HepG2 (cell line): ENCODE measurements around the gene SCGB1D4. TPM values are rescaled to one million over a fixed set of nuclear protein-coding genes. Genes with fewer than 3 reads are reported as not detected.

Experiments used
- CBX5 ChIP-seq: sonication (generic); formaldehyde crosslinking; IDR thresholded peaks from 2 replicates; pipeline ENCODE4 v1.4.0; 2020; ENCODE audit warnings: missing genetic modification reagents, borderline replicate concordance
- DRAP1 ChIP-seq: IDR thresholded peaks from 2 replicates; pipeline ENCODE4 v1.6.1; 2016; ENCODE audit warnings: missing genetic modification reagents, missing compliant biosample characterization
- ETV5 ChIP-seq: IDR thresholded peaks from 2 replicates; pipeline ENCODE4 v1.6.1; 2018; ENCODE audit warnings: missing biosample characterization, missing genetic modification reagents, inconsistent platforms, borderline replicate concordance
- FOSL1 ChIP-seq: sonication (generic); formaldehyde crosslinking; IDR thresholded peaks from 2 replicates; pipeline ENCODE4 v1.9.0; 2021; ENCODE audit warnings: missing genetic modification reagents, borderline replicate concordance
- FOXA3 ChIP-seq: IDR thresholded peaks from 2 replicates; pipeline ENCODE4 v1.6.1; 2016; ENCODE audit warnings: missing genetic modification reagents, missing compliant biosample characterization
- GABPB1 ChIP-seq: IDR thresholded peaks from 2 replicates; pipeline ENCODE4 v1.6.1; 2016; ENCODE audit warnings: mild to moderate bottlenecking, missing genetic modification reagents, moderate library complexity, missing compliant biosample characterization
- GATAD2A ChIP-seq: IDR thresholded peaks from 2 replicates; pipeline ENCODE4 v1.6.1; 2016
- GRHL1 ChIP-seq: sonication (generic); formaldehyde crosslinking; conservative IDR thresholded peaks from 2 replicates; pipeline ENCODE4 v1.8.0; 2022; ENCODE audit warnings: missing genetic modification reagents
- HMG20A ChIP-seq: IDR thresholded peaks from 2 replicates; pipeline ENCODE4 v1.6.1; 2016; ENCODE audit warnings: borderline replicate concordance
- KDM2A ChIP-seq: sonication (generic); formaldehyde crosslinking; IDR thresholded peaks from 2 replicates; pipeline ENCODE4 v1.4.0; 2020; ENCODE audit warnings: low read depth, missing genetic modification reagents, borderline replicate concordance
- MED8 ChIP-seq: sonication (generic); formaldehyde crosslinking; IDR thresholded peaks from 2 replicates; pipeline ENCODE4 v1.8.1; 2023; ENCODE audit warnings: mild to moderate bottlenecking, missing genetic modification reagents; ENCODE audit not compliant: insufficient replicate concordance
- MYNN ChIP-seq: sonication (generic); formaldehyde crosslinking; IDR thresholded peaks from 2 replicates; pipeline ENCODE4 v1.4.0; 2020; ENCODE audit warnings: mild to moderate bottlenecking, low read depth, missing genetic modification reagents
- NCOA2 ChIP-seq: sonication (generic); formaldehyde crosslinking; IDR thresholded peaks from 2 replicates; pipeline ENCODE4 v1.8.0; 2022; ENCODE audit warnings: inconsistent platforms
- PCBP2 ChIP-seq: fragments of 200-400 bp; formaldehyde crosslinking; optimal IDR thresholded peaks from 2 replicates; pipeline ENCODE3; 2018; ENCODE audit warnings: low read length, low read depth; ENCODE audit not compliant: poor library complexity, severe bottlenecking
- RCOR2 ChIP-seq: IDR thresholded peaks from 2 replicates; pipeline ENCODE4 v1.6.1; 2016; ENCODE audit warnings: missing biosample characterization, missing genetic modification reagents
- SOX5 ChIP-seq: IDR thresholded peaks from 2 replicates; pipeline ENCODE4 v1.6.1; 2016; ENCODE audit warnings: borderline replicate concordance
- SYNCRIP ChIP-seq: fragments of 200-400 bp; formaldehyde crosslinking; IDR thresholded peaks from 2 replicates; pipeline ENCODE4 v1.6.1; 2018; ENCODE audit warnings: mild to moderate bottlenecking, low read depth, low read length; ENCODE audit not compliant: insufficient read depth
- TBX2 ChIP-seq: sonication (generic); formaldehyde crosslinking; IDR thresholded peaks from 2 replicates; pipeline ENCODE4 v1.5.0; 2020; ENCODE audit warnings: missing genetic modification reagents, mild to moderate bottlenecking, borderline replicate concordance
- TFAP4 ChIP-seq: sonication (generic); IDR thresholded peaks from 2 replicates; pipeline ENCODE4 v1.6.1; 2016; ENCODE audit warnings: low read depth, borderline replicate concordance
- ZNF264 ChIP-seq: sonication (generic); formaldehyde crosslinking; IDR thresholded peaks from 2 replicates; pipeline ENCODE4 v1.4.0; 2020; ENCODE audit warnings: missing genetic modification reagents
- ZNF335 ChIP-seq: sonication (generic); formaldehyde crosslinking; IDR thresholded peaks from 2 replicates; pipeline ENCODE4 v1.4.0; 2020; ENCODE audit warnings: missing genetic modification reagents
- ZNF501 ChIP-seq: sonication (generic); formaldehyde crosslinking; IDR thresholded peaks from 2 replicates; pipeline ENCODE4 v1.5.1; 2020; ENCODE audit warnings: mild to moderate bottlenecking, moderate library complexity, missing genetic modification reagents
- ZNF644 ChIP-seq: IDR thresholded peaks from 2 replicates; pipeline ENCODE4 v1.6.1; 2016; ENCODE audit warnings: low read depth
- ZNF883 ChIP-seq: sonication (generic); formaldehyde crosslinking; IDR thresholded peaks from 2 replicates; pipeline ENCODE4 v1.5.1; 2020; ENCODE audit warnings: mild to moderate bottlenecking, missing genetic modification reagents; ENCODE audit errors: not compliant biosample characterization
- polyA plus RNA-seq, 8 experiments: library from polyadenylated mRNA; depleted of rRNA in 3 of 8; stranded (reverse) in 7 of 8; unstranded in 1 of 8; fragments of >200 nt; fragmentation: Illumina TruSeq in 4 of 8; extraction: Trizol in 4 of 8; gene quantifications; 2 replicates each; pipeline versions ENCODE4 v1.2.1 to v1.2.3, GENCODE V29; 2011 to 2016; ENCODE audit warnings: low read depth in 4 of 8, missing spikeins in 1 of 8, mixed read lengths in 1 of 8; ENCODE audit not compliant: insufficient read depth in 1 of 8
- total RNA-seq, 5 experiments: library from RNA; depleted of rRNA; stranded (reverse); fragments of >200 nt; fragmentation: Illumina TruSeq; extraction: Trizol; gene quantifications; 2 replicates each; pipeline ENCODE4 v1.2.3, GENCODE V29; 2016; ENCODE audit warnings: low read depth in 1 of 5
- TF ChIP-seq, protein P1 (sequence below): sonication (generic); formaldehyde crosslinking; IDR thresholded peaks from 2 replicates; pipeline ENCODE4 v1.5.1; 2020; ENCODE audit warnings: missing genetic modification reagents, mild to moderate bottlenecking, borderline replicate concordance
- TF ChIP-seq, protein P2 (sequence below), 2 experiments: fragments of 450-650 bp in 1 of 2; sonication (generic) in 1 of 2; formaldehyde crosslinking; IDR thresholded peaks; 2 replicates each; pipeline versions ENCODE4 v1.5.0 to v1.8.0; 2020 to 2022; ENCODE audit warnings: mild to moderate bottlenecking in 1 of 2, missing genetic modification reagents in 1 of 2

The SCGB1D4 gene
- total and polyA plus RNA-seq, 2 of the 13 experiments (the other 11 are each of a cell fraction or from before 2014, with no cell fraction given) = not detected

DNA sequence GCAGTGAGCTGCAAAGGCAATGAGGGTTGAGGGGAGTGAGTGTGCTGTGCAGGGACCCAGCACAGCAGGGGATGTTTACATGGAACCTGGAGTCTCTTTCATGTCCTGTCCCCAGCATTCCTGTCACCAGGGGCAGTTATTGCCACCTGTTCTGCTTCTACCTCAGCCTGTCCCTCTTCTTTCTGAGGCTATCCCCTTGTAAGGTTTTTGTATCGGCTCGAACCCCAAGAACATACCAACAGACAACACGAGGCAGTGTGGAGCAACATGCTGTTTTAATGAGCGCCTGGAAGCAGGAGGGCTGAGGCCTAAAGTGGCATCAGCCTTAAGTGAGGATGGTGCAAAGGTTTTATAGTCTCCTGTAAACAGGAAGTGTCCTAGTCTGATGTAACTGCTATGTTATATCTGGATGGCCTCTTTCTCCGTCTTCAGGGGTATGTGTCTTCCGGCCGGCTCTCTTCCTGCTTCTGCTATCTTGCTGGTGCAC is 25.0 kb downstream of the SCGB1D4 start (continued):
- peak; percentile 52; the same call in 1 of the 2 replicates for TF ChIP-seq TFAP4
- TF ChIP-seq ZNF335 (CRISPR knock-in tag) = no peak
- TF ChIP-seq ETV5 = peak; percentile 4; the same call in 1 of the 2 replicates
- TF ChIP-seq FOXA3 (CRISPR knock-in tag) = peak; percentile 88
- no peak for TF ChIP-seq FOSL1 (CRISPR knock-in tag)
- TF ChIP-seq DRAP1 (CRISPR knock-in tag) = no peak
- TF ChIP-seq ZNF264 (CRISPR knock-in tag) = 0 out of 2 replicates have a peak, but pooled peaks have one; percentile 20
- TF ChIP-seq, protein P1, sequence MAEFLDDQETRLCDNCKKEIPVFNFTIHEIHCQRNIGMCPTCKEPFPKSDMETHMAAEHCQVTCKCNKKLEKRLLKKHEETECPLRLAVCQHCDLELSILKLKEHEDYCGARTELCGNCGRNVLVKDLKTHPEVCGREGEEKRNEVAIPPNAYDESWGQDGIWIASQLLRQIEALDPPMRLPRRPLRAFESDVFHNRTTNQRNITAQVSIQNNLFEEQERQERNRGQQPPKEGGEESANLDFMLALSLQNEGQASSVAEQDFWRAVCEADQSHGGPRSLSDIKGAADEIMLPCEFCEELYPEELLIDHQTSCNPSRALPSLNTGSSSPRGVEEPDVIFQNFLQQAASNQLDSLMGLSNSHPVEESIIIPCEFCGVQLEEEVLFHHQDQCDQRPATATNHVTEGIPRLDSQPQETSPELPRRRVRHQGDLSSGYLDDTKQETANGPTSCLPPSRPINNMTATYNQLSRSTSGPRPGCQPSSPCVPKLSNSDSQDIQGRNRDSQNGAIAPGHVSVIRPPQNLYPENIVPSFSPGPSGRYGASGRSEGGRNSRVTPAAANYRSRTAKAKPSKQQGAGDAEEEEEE (CRISPR knock-in tag) = 0 out of 2 replicates have a peak, but pooled peaks have one; percentile 58
- no peak for TF ChIP-seq ZNF883 (CRISPR knock-in tag)
- TF ChIP-seq PCBP2 = no peak
- TF ChIP-seq MYNN (CRISPR knock-in tag) = no peak
- TF ChIP-seq, protein P2, sequence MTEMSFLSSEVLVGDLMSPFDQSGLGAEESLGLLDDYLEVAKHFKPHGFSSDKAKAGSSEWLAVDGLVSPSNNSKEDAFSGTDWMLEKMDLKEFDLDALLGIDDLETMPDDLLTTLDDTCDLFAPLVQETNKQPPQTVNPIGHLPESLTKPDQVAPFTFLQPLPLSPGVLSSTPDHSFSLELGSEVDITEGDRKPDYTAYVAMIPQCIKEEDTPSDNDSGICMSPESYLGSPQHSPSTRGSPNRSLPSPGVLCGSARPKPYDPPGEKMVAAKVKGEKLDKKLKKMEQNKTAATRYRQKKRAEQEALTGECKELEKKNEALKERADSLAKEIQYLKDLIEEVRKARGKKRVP (CRISPR knock-in tag; IDR thresholded peaks at IDR 0.05) = peak in 1 of 2 experiments; percentile 90; a peak in 2 of 4 replicates
- TF ChIP-seq SYNCRIP = no peak
- TF ChIP-seq NCOA2 (CRISPR knock-in tag) = peak; percentile 43; the same call in 1 of the 2 replicates
- TF ChIP-seq ZNF501 (CRISPR knock-in tag) = peak; percentile 50; the same call in 1 of the 2 replicates
- TF ChIP-seq CBX5 = peak; percentile 31; the same call in 1 of the 2 replicates
- no peak for TF ChIP-seq GRHL1
- TF ChIP-seq GABPB1 (CRISPR knock-in tag) = peak; percentile 69
- TF ChIP-seq TBX2 = no peak
- TF ChIP-seq KDM2A (CRISPR knock-in tag) = peak; percentile 42; the same call in 1 of the 2 replicates
- 0 out of 2 replicates have a peak, but pooled peaks have one; percentile 26 for TF ChIP-seq HMG20A
- 0 out of 2 replicates have a peak, but pooled peaks have one; percentile 48 for TF ChIP-seq RCOR2 (CRISPR knock-in tag)
- no peak for TF ChIP-seq MED8 (CRISPR knock-in tag)
- TF ChIP-seq GATAD2A = peak; percentile 59
- peak; percentile 42; the same call in 1 of the 2 replicates for TF ChIP-seq SOX5 (CRISPR knock-in tag)
- peak; percentile 69 for TF ChIP-seq ZNF644 (CRISPR knock-in tag)
